T-helper 2 cell (primary cell): ENCODE measurements around the gene TRIM17.

Experiments used
- DNase-seq, 5 experiments: peaks; one replicate each; pipeline versions ENCODE4 v3.0.0 to v3.0.0-alpha.2; 2012 to 2022

TRIM17 gene

GRCh38 chr1:228417061-228417460 is 400 bp upstream of the TRIM17 start:
- no peak for DNase-seq

DNA sequence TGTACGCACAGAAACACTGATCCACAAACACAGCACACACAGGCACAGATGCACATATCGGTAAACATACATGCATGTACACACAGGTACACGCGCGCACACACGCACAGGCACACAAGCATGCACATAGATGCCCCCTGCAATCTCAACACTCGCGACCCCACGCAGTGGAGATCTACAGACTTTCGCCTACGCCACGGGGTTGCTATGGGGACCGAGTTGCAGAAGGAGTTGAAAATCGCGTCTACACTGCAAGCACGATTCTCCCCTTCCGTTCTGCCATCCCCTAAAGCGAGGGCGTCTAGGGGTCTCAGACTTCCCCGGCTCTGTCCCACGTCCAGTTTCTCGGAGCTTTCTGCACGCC is 826 bp downstream of the TRIM17 start:
- no peak for DNase-seq

GRCh38 chr1:228415221-228415620 is 1.4 kb downstream of the TRIM17 start:
- no peak for DNase-seq

DNA sequence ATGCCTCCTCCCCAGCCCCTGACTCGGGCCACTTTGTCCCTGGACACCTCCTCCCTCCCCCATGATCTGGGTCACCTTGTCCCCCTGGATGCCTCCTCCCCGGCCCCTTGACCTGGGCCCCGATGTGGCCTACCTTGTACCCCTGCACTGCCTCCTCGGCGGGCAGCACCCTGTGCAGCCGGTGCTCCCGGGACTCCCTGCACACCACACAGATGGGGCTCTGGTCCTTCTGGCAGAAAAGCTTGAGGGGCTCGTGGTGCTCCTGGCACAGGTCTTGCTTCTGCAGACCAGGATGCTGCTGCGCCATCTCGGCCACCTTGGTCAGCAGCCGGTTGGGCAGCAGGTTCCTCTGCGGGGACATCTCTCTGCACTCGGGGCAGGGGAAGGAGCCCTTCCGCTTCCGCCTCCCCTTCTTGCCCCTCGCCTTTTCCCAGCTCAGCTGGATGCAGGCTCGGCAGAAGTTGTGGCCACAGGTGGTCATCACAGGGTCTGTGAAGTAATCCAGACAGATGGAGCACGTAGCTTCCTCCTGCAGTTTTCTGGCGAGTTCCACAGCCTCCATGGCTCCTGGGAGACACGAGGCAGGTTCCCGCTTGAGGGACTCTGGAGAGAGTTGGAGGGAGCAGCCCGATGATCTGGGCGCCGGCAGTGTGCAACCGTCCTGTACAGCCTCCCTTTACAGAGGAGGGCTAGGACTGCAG is 2.0 kb downstream of the TRIM17 start:
- no peak for DNase-seq

DNA sequence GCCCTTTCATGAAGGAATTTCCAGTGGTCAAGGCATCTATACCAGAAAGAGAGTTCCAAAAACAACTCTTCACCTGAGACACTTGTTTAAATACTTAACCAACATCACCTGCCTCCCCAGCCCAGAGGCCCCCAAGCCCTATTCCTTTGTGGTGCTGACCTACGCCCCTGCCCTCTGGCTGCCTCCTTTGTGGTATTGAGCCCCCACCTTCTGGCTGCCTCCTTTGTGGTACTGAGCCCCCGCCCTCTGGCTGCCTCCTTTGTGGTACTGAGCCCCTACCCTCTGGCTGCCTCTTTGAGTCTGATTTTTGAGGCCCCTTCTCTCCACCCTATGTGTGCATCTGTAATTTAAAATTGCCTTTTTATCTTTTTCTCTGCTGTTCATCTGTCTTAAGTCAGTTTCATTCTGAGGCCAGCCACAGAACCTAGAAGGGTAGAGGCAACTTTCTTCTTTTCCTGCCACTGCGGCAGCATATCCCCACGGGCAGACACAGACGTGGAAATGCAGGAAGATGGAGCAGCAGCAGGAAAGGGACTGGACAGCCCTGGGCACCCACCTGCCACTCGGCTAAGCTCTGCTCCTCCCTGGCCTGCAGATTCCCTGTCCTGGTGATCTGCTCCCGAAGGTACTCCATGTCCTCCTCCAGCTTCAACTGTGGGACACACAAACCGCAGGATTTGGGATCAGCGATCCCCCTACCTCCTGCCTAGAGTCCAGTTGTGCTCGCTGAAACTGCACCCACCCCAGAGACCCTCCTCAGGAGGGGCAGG is 3.2 kb downstream of the TRIM17 start:
- no peak for DNase-seq

- no peak for DNase-seq
Observed at GRCh38 chr1:228411548-228412430, 4.9 kb downstream of the TRIM17 start.

DNA sequence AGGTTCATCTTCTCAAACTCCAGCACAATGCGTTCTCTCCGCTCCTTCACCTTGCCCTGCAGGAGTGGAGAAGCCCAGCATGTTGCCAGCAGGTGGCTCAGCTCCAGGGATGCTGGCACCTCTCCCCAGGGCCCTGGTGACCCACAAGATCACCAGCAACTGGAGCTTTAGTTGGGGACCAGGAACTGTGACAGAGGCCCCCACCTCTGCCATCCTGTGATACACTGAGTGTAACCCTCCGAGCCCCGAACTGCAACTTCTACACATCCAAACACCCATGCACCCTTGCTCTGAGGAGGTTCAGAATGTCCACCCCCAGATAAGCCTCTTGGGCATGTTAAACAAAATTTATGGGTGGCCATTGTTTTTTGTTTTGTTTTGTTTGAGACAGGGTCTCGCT is 5.5 kb downstream of the TRIM17 start:
- no peak for DNase-seq

DNA sequence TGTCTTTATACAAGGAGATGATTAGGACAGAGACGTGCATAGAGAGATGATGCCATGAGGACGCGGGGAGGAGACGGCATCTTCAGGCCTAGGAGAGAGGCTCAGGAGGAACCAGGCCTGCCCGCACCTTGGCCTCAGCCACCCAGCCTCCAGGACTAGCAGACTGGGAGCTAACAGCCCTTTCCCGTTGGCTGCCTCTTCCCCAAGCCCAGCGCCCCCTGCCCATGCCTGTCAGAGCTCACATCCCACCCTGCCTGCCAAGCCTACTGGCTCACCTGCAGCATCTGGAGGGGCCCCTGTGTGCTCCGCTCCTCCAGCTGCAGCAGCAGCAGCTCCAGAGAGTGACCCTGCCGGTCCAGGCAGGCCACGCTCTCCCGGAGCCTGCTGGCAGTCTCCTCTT is 6.0 kb downstream of the TRIM17 start:
- DNase-seq = no peak

- no peak for DNase-seq
Observed at GRCh38 chr1:228410015-228410414, 6.6 kb downstream of the TRIM17 start.

GRCh38 chr1:228408869-228409805 is 7.5 kb downstream of the TRIM17 start:
- DNase-seq = no peak

DNA sequence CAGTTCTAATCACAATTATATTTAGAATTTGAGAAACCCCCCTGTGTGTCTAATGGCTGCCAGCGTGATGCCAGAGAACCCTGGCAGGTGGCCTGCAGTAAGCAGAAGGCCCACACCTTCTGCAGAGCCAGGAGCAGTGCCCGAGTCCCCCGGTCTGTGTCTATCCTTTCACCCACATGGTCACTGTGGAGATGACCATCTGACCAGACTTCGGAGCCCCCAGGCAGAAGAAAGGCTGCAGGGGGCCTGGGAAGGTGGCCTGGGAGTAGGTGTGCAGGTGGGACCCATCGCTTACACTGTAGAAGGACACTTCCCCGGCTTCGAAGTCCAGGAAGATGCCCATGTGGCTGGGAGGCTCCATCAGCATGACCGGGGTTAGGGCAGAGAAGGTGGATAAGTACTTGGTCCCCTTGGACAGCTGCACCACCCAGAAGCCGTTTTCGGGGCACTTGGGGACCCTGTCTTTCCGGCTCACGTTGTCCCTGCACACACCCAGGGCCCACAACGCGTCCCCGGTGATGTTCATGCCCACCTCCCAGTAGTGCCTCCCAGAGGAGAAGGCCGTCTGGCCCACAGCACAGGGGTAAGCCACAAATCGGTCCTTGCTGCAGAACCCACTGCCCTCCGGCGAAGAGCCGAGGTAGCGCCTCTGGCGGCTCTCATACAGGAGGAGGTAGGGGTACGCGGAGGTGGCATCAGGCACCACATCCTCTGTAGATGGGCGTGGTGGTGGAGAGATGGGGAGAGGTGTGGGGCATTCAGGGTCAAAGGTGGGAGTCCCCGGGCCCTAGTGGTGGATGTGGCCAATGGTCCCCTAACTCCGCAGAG is 8.4 kb downstream of the TRIM17 start:
- no peak for DNase-seq

- DNase-seq = no peak
Observed at GRCh38 chr1:228407106-228408040, 9.3 kb downstream of the TRIM17 start.

DNA sequence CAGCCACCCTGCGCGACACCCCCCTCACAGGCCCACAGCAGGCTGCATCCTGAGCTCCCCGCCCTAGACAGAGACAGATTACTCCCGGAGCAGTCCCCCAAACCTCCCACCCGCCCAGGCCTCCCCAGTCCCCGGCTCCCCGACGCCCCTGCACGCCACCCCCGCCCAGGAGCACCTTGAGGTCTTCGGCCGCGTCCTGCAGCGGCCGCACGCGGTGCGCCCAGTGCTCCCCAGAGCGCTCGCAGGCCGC is 10.8 kb downstream of the TRIM17 start:
- no peak for DNase-seq

GRCh38 chr1:228405200-228405978 is 11.3 kb downstream of the TRIM17 start:
- DNase-seq = no peak

DNA sequence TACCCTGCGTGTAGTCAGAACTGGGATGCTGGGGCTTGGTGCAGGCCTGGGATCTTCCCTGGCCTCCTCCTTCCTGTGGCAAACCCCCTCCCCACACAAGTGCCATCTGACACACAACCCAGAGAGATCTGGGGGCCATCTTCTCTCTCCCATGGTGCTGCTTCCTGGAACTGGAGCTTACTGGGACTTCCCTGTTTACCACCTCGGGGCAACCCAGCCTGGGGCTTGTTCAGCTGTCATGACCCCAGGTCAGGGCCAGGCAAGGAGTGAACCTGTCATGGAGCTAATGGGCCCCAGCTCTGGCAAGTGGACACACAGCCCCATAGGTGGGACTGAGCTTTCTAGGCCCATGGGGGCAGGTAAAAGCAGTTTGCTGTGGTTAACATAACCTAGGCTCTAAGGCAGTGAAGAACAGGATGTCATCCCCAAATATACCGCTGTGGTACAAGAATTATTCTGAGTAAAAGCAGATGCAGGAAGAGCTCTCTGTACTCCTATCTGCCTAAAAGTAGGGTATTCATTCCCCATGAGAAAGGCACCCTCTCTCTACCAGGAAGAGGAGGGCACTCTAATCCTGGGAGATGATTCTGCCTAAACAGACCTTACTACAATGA is 12.4 kb downstream of the TRIM17 start:
- peak in 1 of 5 experiments; percentile 54 for DNase-seq

DNA sequence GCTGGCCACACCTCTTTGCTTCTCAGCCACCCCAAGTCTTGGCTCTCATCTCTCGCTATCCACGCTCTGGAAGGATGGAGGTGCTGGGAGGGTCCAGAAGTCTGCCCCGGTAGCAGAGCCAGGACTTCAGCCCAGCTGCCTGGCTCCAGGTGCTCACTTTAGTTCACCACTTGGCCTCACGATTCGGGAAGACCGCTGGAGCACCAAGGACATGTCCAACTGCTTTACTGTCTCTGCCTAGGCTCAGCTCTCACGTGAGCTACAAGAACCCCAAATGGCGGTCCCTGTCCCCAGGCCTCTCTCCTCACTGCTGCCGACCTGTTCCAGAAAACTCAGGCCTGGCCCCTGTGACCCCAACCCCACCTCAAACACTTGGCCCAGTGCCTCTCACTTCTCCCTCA is 13.4 kb downstream of the TRIM17 start:
- DNase-seq = no peak

GRCh38 chr1:228402641-228403025 is 14.0 kb downstream of the TRIM17 start:
- no peak for DNase-seq

DNA sequence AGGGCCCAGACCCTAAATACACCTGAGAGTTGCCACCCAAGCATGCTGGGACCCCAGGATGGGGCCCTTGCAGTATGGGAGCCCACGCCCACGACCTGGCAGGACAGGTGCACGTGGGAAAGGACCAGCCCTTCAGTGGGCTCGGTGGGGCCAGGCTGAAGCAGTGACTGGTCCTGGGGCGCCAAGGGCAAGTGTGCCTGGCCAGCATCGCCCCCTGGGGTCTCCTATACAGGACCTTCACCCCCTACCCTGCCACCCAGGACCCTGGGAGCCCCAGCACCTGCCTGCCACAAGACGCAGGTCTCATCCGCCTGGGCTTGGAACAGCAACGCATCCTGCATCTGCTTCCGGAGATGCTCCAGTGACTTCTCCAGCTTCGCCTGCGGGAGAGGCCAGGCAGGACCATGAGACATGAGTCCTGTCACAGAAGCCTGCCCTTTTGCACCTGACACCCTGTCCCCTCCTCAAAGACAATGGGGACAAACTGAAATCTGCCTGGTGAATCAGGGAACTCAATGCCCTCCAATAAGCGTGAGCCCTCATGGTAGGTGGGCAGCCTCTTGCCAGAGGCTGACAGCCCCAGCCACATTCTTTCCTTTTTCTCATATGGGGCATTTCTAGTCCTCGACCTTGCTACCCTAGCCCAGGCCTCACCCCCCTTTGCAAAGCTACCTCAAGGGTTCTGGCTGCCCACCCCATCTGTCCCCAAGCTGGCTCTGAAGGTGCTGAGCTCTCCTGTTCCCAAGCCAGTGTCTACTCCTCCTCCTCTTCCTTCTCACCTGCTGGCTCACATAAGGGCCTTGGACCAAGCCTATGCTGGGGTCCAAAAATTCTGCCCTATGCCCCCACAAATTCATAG is 14.7 kb downstream of the TRIM17 start:
- DNase-seq = no peak
